A549 treated with RU486 at 1 μM for 4 hours (cell line): ENCODE results near the gene TGIF2LX. TPM values are rescaled to one million over a fixed set of nuclear protein-coding genes. Genes with fewer than 3 reads are reported as not detected.

ENCODE experiments used
- total RNA-seq: library from RNA; stranded (reverse); fragments of 200-300 nt; extraction: Qiagen RNA extraction; gene quantifications from 5 replicates; pipeline ENCODE4 v1.2.3, GENCODE V29; 2022; ENCODE audit warnings: low read depth

Gene TGIF2LX
- total RNA-seq, result not detected in 5 replicates

DNA sequence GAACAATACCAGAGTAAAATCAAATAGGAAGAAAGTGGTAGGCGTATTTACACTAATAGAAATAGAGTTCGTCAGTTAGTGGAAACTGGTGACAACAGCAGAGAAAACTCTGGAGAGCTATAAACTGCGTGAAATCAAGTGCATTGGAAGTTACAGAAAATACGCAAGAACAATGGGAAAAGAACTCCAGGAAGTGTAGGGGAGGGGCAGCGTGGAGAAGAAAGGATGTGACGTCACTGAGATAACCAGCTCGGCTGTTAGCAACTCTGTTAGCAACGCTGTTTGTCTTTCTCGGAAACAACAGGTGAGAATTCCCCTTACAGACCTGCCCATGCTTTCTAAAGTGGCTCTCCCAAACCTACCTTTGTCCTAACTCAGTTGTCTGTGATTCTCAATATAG lies at the start of gene TGIF2LX:
TGIF2LX (plus strand) TSS at position 244 of the 400 bp plus-strand sequence. CDS start 178 bp downstream, outside the sequence.

